ENCODE results near the gene KCNS3.

The KCNS3 gene

GRCh38 chr2:17851731-17852585, 26.5 kb upstream of the KCNS3 start:
- no peak overlapping the region for H3K4me3 ChIP-seq (ENCODE audit: low read depth, low read length)
- no peaks in the 10 kb centered on the region for H3K9me3 ChIP-seq (ENCODE audit: control insufficient read depth, insufficient read depth, low read length)
- H3K9ac ChIP-seq (ENCODE audit: low read depth, low read length): no peak overlapping the region
- H3K36me3 ChIP-seq (ENCODE audit: control insufficient read depth, insufficient read depth, low read length): no peaks in the 10 kb centered on the region
- no peaks in the 10 kb centered on the region for H3K27me3 ChIP-seq (ENCODE audit: control insufficient read depth, insufficient read depth, low read length)
- H3K27ac ChIP-seq (ENCODE audit: low read depth, low read length): no peak overlapping the region
- H3K4me1 ChIP-seq (ENCODE audit: control insufficient read depth, insufficient read depth, low read length): no peaks in the 10 kb centered on the region

- H3K9ac ChIP-seq (ENCODE audit: low read depth, low read length): no peak overlapping the region
- no peak overlapping the region for H3K27ac ChIP-seq (ENCODE audit: low read depth, low read length)
- H3K4me1 ChIP-seq (ENCODE audit: control insufficient read depth, insufficient read depth, low read length): no peaks in the 10 kb centered on the region
- no peaks in the 10 kb centered on the region for H3K9me3 ChIP-seq (ENCODE audit: control insufficient read depth, insufficient read depth, low read length)
- no peak overlapping the region for H3K4me3 ChIP-seq (ENCODE audit: low read depth, low read length)
- no peaks in the 10 kb centered on the region for H3K36me3 ChIP-seq (ENCODE audit: control insufficient read depth, insufficient read depth, low read length)
- H3K27me3 ChIP-seq (ENCODE audit: control insufficient read depth, insufficient read depth, low read length): no peaks in the 10 kb centered on the region
Observed at GRCh38 chr2:17853799-17854198, 24.7 kb upstream of the KCNS3 start.

GRCh38 chr2:17857021-17857420, 21.4 kb upstream of the KCNS3 start:
- H3K9ac ChIP-seq (ENCODE audit: low read depth, low read length): no peak overlapping the region
- H3K36me3 ChIP-seq (ENCODE audit: control insufficient read depth, insufficient read depth, low read length): no peaks in the 10 kb centered on the region
- H3K27me3 ChIP-seq (ENCODE audit: control insufficient read depth, insufficient read depth, low read length): no peaks in the 10 kb centered on the region
- H3K27ac ChIP-seq (ENCODE audit: low read depth, low read length): no peak overlapping the region
- H3K4me3 ChIP-seq (ENCODE audit: low read depth, low read length): no peak overlapping the region
- H3K9me3 ChIP-seq (ENCODE audit: control insufficient read depth, insufficient read depth, low read length): no peaks in the 10 kb centered on the region
- H3K4me1 ChIP-seq (ENCODE audit: control insufficient read depth, insufficient read depth, low read length): no peaks in the 10 kb centered on the region

GRCh38 chr2:17858064-17858463, 20.4 kb upstream of the KCNS3 start:
- H3K36me3 ChIP-seq (ENCODE audit: control insufficient read depth, insufficient read depth, low read length): no peaks in the 10 kb centered on the region
- H3K27ac ChIP-seq (ENCODE audit: low read depth, low read length): no peak overlapping the region
- H3K9me3 ChIP-seq (ENCODE audit: control insufficient read depth, insufficient read depth, low read length): no peaks in the 10 kb centered on the region
- no peak overlapping the region for H3K4me3 ChIP-seq (ENCODE audit: low read depth, low read length)
- no peaks in the 10 kb centered on the region for H3K4me1 ChIP-seq (ENCODE audit: control insufficient read depth, insufficient read depth, low read length)
- no peaks in the 10 kb centered on the region for H3K27me3 ChIP-seq (ENCODE audit: control insufficient read depth, insufficient read depth, low read length)
- H3K9ac ChIP-seq (ENCODE audit: low read depth, low read length): no peak overlapping the region

GRCh38 chr2:17863539-17863938, 14.9 kb upstream of the KCNS3 start:
- Histone ChIP-seq H3K27me3 (ENCODE audit: control insufficient read depth, insufficient read depth, low read length) (no peaks in the 10 kb centered on the region), H3K36me3 (ENCODE audit: control insufficient read depth, insufficient read depth, low read length) (no peaks in the 10 kb centered on the region), H3K4me3 (ENCODE audit: low read depth, low read length) (no peak overlapping the region), H3K9me3 (ENCODE audit: control insufficient read depth, insufficient read depth, low read length) (no peaks in the 10 kb centered on the region), H3K9ac (ENCODE audit: low read depth, low read length) (no peak overlapping the region), H3K4me1 (ENCODE audit: control insufficient read depth, insufficient read depth, low read length) (no peaks in the 10 kb centered on the region), H3K27ac (ENCODE audit: low read depth, low read length) (no peak overlapping the region)

GRCh38 chr2:17864676-17865075, 13.8 kb upstream of the KCNS3 start:
- H3K27ac ChIP-seq (ENCODE audit: low read depth, low read length): no peak overlapping the region

GRCh38 chr2:17867133-17867532, 11.3 kb upstream of the KCNS3 start:
- H3K9ac ChIP-seq (ENCODE audit: low read depth, low read length): no peak overlapping the region
- H3K27ac ChIP-seq (ENCODE audit: low read depth, low read length): no peak overlapping the region
- no peak overlapping the region for H3K4me3 ChIP-seq (ENCODE audit: low read depth, low read length)
- no peaks in the 10 kb centered on the region for H3K9me3 ChIP-seq (ENCODE audit: control insufficient read depth, insufficient read depth, low read length)
- no peaks in the 10 kb centered on the region for H3K27me3 ChIP-seq (ENCODE audit: control insufficient read depth, insufficient read depth, low read length)
- no peaks in the 10 kb centered on the region for H3K36me3 ChIP-seq (ENCODE audit: control insufficient read depth, insufficient read depth, low read length)
- no peaks in the 10 kb centered on the region for H3K4me1 ChIP-seq (ENCODE audit: control insufficient read depth, insufficient read depth, low read length)

More at GRCh38 chr2:17864676-17865075, 13.8 kb upstream of the KCNS3 start:
- Histone ChIP-seq H3K9me3 (ENCODE audit: control insufficient read depth, insufficient read depth, low read length) (no peaks in the 10 kb centered on the region), H3K4me1 (ENCODE audit: control insufficient read depth, insufficient read depth, low read length) (no peaks in the 10 kb centered on the region), H3K27me3 (ENCODE audit: control insufficient read depth, insufficient read depth, low read length) (no peaks in the 10 kb centered on the region), H3K4me3 (ENCODE audit: low read depth, low read length) (no peak overlapping the region), H3K9ac (ENCODE audit: low read depth, low read length) (no peak overlapping the region), H3K36me3 (ENCODE audit: control insufficient read depth, insufficient read depth, low read length) (no peaks in the 10 kb centered on the region)

- no peaks in the 10 kb centered on the region for H3K4me1 ChIP-seq (ENCODE audit: control insufficient read depth, insufficient read depth, low read length)
- H3K9ac ChIP-seq (ENCODE audit: low read depth, low read length): no peak overlapping the region
- no peaks in the 10 kb centered on the region for H3K36me3 ChIP-seq (ENCODE audit: control insufficient read depth, insufficient read depth, low read length)
- H3K4me3 ChIP-seq (ENCODE audit: low read depth, low read length): no peak overlapping the region
- no peaks in the 10 kb centered on the region for H3K9me3 ChIP-seq (ENCODE audit: control insufficient read depth, insufficient read depth, low read length)
- H3K27ac ChIP-seq (ENCODE audit: low read depth, low read length): no peak overlapping the region
- no peaks in the 10 kb centered on the region for H3K27me3 ChIP-seq (ENCODE audit: control insufficient read depth, insufficient read depth, low read length)
Observed at GRCh38 chr2:17869128-17869527, 9.3 kb upstream of the KCNS3 start.

GRCh38 chr2:17871639-17872038, 6.8 kb upstream of the KCNS3 start:
- Histone ChIP-seq H3K4me1 (ENCODE audit: control insufficient read depth, insufficient read depth, low read length) (no peaks in the 10 kb centered on the region), H3K36me3 (ENCODE audit: control insufficient read depth, insufficient read depth, low read length) (no peaks in the 10 kb centered on the region), H3K27me3 (ENCODE audit: control insufficient read depth, insufficient read depth, low read length) (peaks cover 15% of the 10 kb centered on the region), H3K9ac (ENCODE audit: low read depth, low read length) (no peak overlapping the region), H3K27ac (ENCODE audit: low read depth, low read length) (no peak overlapping the region), H3K4me3 (ENCODE audit: low read depth, low read length) (no peak overlapping the region), H3K9me3 (ENCODE audit: control insufficient read depth, insufficient read depth, low read length) (no peaks in the 10 kb centered on the region)

GRCh38 chr2:17873021-17873420, 5.4 kb upstream of the KCNS3 start:
- Histone ChIP-seq H3K36me3 (ENCODE audit: control insufficient read depth, insufficient read depth, low read length) (no peaks in the 10 kb centered on the region), H3K27ac (ENCODE audit: low read depth, low read length) (no peak overlapping the region), H3K9ac (ENCODE audit: low read depth, low read length) (no peak overlapping the region), H3K4me1 (ENCODE audit: control insufficient read depth, insufficient read depth, low read length) (no peaks in the 10 kb centered on the region), H3K27me3 (ENCODE audit: control insufficient read depth, insufficient read depth, low read length) (peaks cover 29% of the 10 kb centered on the region), H3K4me3 (ENCODE audit: low read depth, low read length) (no peak overlapping the region), H3K9me3 (ENCODE audit: control insufficient read depth, insufficient read depth, low read length) (no peaks in the 10 kb centered on the region)

- Histone ChIP-seq H3K4me1 (ENCODE audit: control insufficient read depth, insufficient read depth, low read length) (peaks cover 15% of the 10 kb centered on the region), H3K4me3 (ENCODE audit: low read depth, low read length) (no peak overlapping the region), H3K27me3 (ENCODE audit: control insufficient read depth, insufficient read depth, low read length) (peaks cover 30% of the 10 kb centered on the region), H3K36me3 (ENCODE audit: control insufficient read depth, insufficient read depth, low read length) (no peaks in the 10 kb centered on the region), H3K9me3 (ENCODE audit: control insufficient read depth, insufficient read depth, low read length) (no peaks in the 10 kb centered on the region), H3K27ac (ENCODE audit: low read depth, low read length) (no peak overlapping the region), H3K9ac (ENCODE audit: low read depth, low read length) (no peak overlapping the region)
Observed at GRCh38 chr2:17876590-17876989, 1.9 kb upstream of the KCNS3 start.

All from HUES48 (cell line).